ENCODE results near the gene SLC66A1. TPM values are rescaled to one million over a fixed set of nuclear protein-coding genes. Genes with fewer than 3 reads are reported as not detected.

The SLC66A1 gene
- total and polyA plus RNA-seq, 9 of the 15 experiments (the other 6 are each of a cell fraction or from before 2014, with no cell fraction given): 1.2 to 40.8 (median 18.6) TPM

DNA sequence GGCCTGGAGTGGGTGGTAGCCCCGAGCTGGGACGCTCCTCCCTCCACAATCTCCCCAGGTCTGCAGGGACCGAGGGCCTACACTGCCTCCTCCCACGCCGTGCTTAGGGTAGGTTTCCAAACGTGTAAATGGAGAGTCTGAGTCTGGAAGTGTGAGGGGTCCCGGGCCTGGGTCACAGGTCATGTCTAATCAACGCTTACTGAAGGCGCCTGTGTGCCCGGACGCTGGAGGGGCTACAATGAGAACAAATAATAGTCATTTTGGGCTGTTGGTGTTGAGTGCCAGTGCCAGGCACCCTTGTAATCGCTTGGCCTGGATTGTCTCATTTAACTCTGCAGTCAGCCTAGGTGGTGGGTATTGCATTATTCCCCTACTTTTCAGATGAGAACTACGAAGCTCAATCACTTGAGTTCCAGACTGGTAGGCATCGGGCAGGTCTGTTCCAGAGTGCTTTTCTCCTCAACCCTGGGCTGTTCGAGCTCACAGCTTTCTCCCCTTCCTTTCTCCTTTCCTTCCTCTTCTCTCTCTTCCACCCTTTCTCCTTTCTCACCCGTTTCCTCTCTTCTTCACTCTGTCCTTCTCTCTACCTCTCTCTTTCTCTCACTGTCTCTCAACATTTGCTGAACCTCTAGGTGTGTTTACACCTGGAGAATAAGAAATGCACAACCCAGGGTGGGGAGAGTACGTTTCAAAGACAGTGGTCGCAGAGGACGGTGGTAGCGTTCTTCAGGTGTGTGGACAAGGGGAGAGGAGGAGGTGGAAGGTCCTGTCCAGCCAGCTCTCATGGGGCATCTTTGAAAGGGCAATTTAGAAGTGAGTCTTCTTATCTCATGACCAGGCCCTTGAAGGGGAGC is 883 bp downstream of the SLC66A1 start (continued):
- TF ChIP-seq, protein P1, sequence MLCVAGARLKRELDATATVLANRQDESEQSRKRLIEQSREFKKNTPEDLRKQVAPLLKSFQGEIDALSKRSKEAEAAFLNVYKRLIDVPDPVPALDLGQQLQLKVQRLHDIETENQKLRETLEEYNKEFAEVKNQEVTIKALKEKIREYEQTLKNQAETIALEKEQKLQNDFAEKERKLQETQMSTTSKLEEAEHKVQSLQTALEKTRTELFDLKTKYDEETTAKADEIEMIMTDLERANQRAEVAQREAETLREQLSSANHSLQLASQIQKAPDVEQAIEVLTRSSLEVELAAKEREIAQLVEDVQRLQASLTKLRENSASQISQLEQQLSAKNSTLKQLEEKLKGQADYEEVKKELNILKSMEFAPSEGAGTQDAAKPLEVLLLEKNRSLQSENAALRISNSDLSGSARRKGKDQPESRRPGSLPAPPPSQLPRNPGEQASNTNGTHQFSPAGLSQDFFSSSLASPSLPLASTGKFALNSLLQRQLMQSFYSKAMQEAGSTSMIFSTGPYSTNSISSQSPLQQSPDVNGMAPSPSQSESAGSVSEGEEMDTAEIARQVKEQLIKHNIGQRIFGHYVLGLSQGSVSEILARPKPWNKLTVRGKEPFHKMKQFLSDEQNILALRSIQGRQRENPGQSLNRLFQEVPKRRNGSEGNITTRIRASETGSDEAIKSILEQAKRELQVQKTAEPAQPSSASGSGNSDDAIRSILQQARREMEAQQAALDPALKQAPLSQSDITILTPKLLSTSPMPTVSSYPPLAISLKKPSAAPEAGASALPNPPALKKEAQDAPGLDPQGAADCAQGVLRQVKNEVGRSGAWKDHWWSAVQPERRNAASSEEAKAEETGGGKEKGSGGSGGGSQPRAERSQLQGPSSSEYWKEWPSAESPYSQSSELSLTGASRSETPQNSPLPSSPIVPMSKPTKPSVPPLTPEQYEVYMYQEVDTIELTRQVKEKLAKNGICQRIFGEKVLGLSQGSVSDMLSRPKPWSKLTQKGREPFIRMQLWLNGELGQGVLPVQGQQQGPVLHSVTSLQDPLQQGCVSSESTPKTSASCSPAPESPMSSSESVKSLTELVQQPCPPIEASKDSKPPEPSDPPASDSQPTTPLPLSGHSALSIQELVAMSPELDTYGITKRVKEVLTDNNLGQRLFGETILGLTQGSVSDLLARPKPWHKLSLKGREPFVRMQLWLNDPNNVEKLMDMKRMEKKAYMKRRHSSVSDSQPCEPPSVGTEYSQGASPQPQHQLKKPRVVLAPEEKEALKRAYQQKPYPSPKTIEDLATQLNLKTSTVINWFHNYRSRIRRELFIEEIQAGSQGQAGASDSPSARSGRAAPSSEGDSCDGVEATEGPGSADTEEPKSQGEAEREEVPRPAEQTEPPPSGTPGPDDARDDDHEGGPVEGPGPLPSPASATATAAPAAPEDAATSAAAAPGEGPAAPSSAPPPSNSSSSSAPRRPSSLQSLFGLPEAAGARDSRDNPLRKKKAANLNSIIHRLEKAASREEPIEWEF (CRISPR knock-in tag; IDR thresholded peaks at IDR 0.05): no peak
- no peak for TF ChIP-seq RFX7 (CRISPR knock-in tag; IDR thresholded peaks at IDR 0.05)
- no peak for TF ChIP-seq DMBX1 (CRISPR knock-in tag; IDR thresholded peaks at IDR 0.05; ENCODE audit: borderline replicate concordance)
- no peak for TF ChIP-seq PRMT5 (CRISPR knock-in tag; IDR thresholded peaks at IDR 0.05)
- TF ChIP-seq, protein P2, sequence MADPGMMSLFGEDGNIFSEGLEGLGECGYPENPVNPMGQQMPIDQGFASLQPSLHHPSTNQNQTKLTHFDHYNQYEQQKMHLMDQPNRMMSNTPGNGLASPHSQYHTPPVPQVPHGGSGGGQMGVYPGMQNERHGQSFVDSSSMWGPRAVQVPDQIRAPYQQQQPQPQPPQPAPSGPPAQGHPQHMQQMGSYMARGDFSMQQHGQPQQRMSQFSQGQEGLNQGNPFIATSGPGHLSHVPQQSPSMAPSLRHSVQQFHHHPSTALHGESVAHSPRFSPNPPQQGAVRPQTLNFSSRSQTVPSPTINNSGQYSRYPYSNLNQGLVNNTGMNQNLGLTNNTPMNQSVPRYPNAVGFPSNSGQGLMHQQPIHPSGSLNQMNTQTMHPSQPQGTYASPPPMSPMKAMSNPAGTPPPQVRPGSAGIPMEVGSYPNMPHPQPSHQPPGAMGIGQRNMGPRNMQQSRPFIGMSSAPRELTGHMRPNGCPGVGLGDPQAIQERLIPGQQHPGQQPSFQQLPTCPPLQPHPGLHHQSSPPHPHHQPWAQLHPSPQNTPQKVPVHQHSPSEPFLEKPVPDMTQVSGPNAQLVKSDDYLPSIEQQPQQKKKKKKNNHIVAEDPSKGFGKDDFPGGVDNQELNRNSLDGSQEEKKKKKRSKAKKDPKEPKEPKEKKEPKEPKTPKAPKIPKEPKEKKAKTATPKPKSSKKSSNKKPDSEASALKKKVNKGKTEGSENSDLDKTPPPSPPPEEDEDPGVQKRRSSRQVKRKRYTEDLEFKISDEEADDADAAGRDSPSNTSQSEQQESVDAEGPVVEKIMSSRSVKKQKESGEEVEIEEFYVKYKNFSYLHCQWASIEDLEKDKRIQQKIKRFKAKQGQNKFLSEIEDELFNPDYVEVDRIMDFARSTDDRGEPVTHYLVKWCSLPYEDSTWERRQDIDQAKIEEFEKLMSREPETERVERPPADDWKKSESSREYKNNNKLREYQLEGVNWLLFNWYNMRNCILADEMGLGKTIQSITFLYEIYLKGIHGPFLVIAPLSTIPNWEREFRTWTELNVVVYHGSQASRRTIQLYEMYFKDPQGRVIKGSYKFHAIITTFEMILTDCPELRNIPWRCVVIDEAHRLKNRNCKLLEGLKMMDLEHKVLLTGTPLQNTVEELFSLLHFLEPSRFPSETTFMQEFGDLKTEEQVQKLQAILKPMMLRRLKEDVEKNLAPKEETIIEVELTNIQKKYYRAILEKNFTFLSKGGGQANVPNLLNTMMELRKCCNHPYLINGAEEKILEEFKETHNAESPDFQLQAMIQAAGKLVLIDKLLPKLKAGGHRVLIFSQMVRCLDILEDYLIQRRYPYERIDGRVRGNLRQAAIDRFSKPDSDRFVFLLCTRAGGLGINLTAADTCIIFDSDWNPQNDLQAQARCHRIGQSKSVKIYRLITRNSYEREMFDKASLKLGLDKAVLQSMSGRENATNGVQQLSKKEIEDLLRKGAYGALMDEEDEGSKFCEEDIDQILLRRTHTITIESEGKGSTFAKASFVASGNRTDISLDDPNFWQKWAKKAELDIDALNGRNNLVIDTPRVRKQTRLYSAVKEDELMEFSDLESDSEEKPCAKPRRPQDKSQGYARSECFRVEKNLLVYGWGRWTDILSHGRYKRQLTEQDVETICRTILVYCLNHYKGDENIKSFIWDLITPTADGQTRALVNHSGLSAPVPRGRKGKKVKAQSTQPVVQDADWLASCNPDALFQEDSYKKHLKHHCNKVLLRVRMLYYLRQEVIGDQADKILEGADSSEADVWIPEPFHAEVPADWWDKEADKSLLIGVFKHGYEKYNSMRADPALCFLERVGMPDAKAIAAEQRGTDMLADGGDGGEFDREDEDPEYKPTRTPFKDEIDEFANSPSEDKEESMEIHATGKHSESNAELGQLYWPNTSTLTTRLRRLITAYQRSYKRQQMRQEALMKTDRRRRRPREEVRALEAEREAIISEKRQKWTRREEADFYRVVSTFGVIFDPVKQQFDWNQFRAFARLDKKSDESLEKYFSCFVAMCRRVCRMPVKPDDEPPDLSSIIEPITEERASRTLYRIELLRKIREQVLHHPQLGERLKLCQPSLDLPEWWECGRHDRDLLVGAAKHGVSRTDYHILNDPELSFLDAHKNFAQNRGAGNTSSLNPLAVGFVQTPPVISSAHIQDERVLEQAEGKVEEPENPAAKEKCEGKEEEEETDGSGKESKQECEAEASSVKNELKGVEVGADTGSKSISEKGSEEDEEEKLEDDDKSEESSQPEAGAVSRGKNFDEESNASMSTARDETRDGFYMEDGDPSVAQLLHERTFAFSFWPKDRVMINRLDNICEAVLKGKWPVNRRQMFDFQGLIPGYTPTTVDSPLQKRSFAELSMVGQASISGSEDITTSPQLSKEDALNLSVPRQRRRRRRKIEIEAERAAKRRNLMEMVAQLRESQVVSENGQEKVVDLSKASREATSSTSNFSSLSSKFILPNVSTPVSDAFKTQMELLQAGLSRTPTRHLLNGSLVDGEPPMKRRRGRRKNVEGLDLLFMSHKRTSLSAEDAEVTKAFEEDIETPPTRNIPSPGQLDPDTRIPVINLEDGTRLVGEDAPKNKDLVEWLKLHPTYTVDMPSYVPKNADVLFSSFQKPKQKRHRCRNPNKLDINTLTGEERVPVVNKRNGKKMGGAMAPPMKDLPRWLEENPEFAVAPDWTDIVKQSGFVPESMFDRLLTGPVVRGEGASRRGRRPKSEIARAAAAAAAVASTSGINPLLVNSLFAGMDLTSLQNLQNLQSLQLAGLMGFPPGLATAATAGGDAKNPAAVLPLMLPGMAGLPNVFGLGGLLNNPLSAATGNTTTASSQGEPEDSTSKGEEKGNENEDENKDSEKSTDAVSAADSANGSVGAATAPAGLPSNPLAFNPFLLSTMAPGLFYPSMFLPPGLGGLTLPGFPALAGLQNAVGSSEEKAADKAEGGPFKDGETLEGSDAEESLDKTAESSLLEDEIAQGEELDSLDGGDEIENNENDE (IDR thresholded peaks at IDR 0.05; ENCODE audit: low read depth, low read length): no peak
- TF ChIP-seq, protein P3, sequence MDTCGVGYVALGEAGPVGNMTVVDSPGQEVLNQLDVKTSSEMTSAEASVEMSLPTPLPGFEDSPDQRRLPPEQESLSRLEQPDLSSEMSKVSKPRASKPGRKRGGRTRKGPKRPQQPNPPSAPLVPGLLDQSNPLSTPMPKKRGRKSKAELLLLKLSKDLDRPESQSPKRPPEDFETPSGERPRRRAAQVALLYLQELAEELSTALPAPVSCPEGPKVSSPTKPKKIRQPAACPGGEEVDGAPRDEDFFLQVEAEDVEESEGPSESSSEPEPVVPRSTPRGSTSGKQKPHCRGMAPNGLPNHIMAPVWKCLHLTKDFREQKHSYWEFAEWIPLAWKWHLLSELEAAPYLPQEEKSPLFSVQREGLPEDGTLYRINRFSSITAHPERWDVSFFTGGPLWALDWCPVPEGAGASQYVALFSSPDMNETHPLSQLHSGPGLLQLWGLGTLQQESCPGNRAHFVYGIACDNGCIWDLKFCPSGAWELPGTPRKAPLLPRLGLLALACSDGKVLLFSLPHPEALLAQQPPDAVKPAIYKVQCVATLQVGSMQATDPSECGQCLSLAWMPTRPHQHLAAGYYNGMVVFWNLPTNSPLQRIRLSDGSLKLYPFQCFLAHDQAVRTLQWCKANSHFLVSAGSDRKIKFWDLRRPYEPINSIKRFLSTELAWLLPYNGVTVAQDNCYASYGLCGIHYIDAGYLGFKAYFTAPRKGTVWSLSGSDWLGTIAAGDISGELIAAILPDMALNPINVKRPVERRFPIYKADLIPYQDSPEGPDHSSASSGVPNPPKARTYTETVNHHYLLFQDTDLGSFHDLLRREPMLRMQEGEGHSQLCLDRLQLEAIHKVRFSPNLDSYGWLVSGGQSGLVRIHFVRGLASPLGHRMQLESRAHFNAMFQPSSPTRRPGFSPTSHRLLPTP (IDR thresholded peaks at IDR 0.05; ENCODE audit: borderline replicate concordance, extremely low read depth, insufficient read length): no peak

All from K562 (cell line).